HL-60 (cell line): ENCODE measurements around the gene ARSK.

Source experiments
- DNase-seq, 2 experiments: peaks; one replicate each; pipeline ENCODE4 v3.0.0-alpha.2; 2010 to 2020; ENCODE audit warnings: low read depth in 1 of 2, low spot score in 1 of 2
- H3K27ac ChIP-seq: fragments of 250-450 bp; sonication (Bioruptor Pico); replicated peaks from 2 replicates; pipeline ENCODE4 v1.5.1; 2020; ENCODE audit warnings: mild to moderate bottlenecking, moderate library complexity
- H3K27me3 ChIP-seq: fragments of 250-450 bp; sonication (Bioruptor Pico); 2 replicates; pipeline ENCODE4 v1.5.1; 2021; ENCODE audit warnings: mild to moderate bottlenecking, moderate library complexity; ENCODE audit not compliant: insufficient read depth, poor library complexity, severe bottlenecking
- H3K4me3 ChIP-seq: replicated peaks from 2 replicates; pipeline ENCODE4 v1.5.1; 2011; ENCODE audit warnings: mild to moderate bottlenecking, control low read depth, low read length; ENCODE audit not compliant: insufficient read depth
- GABPA ChIP-seq: IDR thresholded peaks from 2 replicates; pipeline ENCODE4 v1.6.1; 2012; ENCODE audit warnings: low read depth
- POLR2AphosphoS5 ChIP-seq: IDR thresholded peaks from 2 replicates; pipeline ENCODE4 v1.6.1; 2012; ENCODE audit warnings: low read depth
- SPI1 ChIP-seq: IDR thresholded peaks from 2 replicates; pipeline ENCODE4 v1.6.1; 2012; ENCODE audit warnings: low read depth, mild to moderate bottlenecking, borderline replicate concordance
- TF ChIP-seq, protein P1 (sequence below): IDR thresholded peaks from one replicate; pipeline ENCODE4 v1.5.1; 2011; ENCODE audit warnings: low read length, control low read depth, inconsistent platforms; ENCODE audit not compliant: insufficient read depth
- TF ChIP-seq, protein P2 (sequence below): IDR thresholded peaks from 2 replicates; pipeline ENCODE4 v1.6.1; 2012; ENCODE audit warnings: low read depth; ENCODE audit not compliant: insufficient replicate concordance

Gene ARSK

DNA sequence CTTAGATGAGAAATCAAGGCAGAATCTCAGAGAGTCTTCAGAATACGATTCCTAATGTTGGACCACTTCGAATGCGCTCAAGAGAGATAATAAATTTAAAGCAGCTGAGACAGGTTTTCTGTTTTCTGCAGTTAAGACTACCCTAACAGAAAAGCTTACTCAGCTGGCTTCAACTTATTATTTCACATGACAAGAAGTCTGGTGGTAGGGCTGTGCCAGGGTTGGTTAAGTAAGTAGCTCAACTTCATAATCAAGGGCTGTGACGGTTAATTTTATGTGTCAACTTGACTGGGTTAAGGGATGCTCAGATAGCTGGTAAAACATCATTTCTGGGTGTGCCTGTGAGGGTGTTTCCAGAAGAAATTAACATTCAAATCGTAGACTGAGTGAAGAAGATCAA is 68.8 kb downstream of the ARSK start:
- Histone ChIP-seq H3K4me3 (no peak overlapping the region), H3K27ac (no peak overlapping the region), H3K27me3 (no peaks in the 10 kb centered on the region)
- no peak for DNase-seq
- TF ChIP-seq SPI1 (no peak), POLR2AphosphoS5 (no peak), GABPA (no peak)
- TF ChIP-seq, protein P1, sequence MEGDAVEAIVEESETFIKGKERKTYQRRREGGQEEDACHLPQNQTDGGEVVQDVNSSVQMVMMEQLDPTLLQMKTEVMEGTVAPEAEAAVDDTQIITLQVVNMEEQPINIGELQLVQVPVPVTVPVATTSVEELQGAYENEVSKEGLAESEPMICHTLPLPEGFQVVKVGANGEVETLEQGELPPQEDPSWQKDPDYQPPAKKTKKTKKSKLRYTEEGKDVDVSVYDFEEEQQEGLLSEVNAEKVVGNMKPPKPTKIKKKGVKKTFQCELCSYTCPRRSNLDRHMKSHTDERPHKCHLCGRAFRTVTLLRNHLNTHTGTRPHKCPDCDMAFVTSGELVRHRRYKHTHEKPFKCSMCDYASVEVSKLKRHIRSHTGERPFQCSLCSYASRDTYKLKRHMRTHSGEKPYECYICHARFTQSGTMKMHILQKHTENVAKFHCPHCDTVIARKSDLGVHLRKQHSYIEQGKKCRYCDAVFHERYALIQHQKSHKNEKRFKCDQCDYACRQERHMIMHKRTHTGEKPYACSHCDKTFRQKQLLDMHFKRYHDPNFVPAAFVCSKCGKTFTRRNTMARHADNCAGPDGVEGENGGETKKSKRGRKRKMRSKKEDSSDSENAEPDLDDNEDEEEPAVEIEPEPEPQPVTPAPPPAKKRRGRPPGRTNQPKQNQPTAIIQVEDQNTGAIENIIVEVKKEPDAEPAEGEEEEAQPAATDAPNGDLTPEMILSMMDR: no peak
- TF ChIP-seq, protein P2, sequence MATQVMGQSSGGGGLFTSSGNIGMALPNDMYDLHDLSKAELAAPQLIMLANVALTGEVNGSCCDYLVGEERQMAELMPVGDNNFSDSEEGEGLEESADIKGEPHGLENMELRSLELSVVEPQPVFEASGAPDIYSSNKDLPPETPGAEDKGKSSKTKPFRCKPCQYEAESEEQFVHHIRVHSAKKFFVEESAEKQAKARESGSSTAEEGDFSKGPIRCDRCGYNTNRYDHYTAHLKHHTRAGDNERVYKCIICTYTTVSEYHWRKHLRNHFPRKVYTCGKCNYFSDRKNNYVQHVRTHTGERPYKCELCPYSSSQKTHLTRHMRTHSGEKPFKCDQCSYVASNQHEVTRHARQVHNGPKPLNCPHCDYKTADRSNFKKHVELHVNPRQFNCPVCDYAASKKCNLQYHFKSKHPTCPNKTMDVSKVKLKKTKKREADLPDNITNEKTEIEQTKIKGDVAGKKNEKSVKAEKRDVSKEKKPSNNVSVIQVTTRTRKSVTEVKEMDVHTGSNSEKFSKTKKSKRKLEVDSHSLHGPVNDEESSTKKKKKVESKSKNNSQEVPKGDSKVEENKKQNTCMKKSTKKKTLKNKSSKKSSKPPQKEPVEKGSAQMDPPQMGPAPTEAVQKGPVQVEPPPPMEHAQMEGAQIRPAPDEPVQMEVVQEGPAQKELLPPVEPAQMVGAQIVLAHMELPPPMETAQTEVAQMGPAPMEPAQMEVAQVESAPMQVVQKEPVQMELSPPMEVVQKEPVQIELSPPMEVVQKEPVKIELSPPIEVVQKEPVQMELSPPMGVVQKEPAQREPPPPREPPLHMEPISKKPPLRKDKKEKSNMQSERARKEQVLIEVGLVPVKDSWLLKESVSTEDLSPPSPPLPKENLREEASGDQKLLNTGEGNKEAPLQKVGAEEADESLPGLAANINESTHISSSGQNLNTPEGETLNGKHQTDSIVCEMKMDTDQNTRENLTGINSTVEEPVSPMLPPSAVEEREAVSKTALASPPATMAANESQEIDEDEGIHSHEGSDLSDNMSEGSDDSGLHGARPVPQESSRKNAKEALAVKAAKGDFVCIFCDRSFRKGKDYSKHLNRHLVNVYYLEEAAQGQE: no peak

DNA sequence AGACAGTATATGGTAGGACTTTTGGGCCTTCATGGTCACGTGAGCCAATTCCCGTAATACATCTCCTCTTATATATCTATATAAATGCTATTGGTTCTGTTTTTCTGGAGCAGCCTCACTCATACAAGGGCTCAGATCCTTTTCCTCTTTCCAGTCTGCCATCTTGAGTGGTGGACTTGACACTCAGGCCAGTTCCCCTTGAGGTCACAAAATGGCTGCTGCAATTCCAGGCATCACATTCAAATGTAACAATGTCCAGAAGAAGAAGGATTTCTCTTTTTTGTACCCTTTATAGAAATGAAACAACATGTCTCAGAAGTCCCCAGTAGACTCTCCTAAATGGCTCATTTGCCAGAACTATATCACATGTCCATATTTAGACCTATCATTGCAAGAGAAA is 69.5 kb downstream of the ARSK start:
- TF ChIP-seq GABPA: no peak
- no peak for TF ChIP-seq POLR2AphosphoS5
- no peak for TF ChIP-seq SPI1
- TF ChIP-seq, protein P2: no peak
- TF ChIP-seq, protein P1: no peak

DNA sequence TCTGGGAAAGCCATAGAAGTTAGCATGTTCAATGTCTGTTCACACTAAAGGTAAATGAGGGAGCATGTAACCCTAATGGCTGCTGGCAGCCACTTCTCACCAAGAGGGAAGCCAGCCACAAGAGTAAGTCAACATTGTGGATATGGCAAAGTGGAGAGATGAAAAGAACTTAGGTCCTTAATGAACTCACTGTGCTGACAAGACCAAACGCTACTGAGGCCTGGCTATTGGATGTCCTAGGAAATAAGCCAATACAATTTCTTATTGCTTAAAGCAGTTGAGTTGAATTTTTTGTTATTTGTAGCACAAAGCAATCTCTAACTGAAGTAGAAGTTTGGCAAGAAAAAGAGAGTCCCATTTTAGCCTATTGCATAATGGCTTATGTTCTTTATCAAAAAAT is 71.8 kb downstream of the ARSK start:
- DNase-seq: no peak
- H3K4me3 ChIP-seq: no peak overlapping the region
- H3K27me3 ChIP-seq: no peaks in the 10 kb centered on the region
- TF ChIP-seq, protein P2: no peak
- TF ChIP-seq, protein P1: no peak
- no peak for TF ChIP-seq POLR2AphosphoS5
- TF ChIP-seq GABPA: no peak
- no peak for TF ChIP-seq SPI1
- H3K27ac ChIP-seq: no peak overlapping the region

More for the DNA sequence above, 69.5 kb downstream of the ARSK start:
- no peak overlapping the region for H3K4me3 ChIP-seq
- no peaks in the 10 kb centered on the region for H3K27me3 ChIP-seq
- H3K27ac ChIP-seq: no peak overlapping the region
- no peak for DNase-seq
